ENCODE measurements around the gene OSBPL9.

OSBPL9 gene

GRCh38 chr1:51740652-51741051 is 123.8 kb downstream of the OSBPL9 start:
- DNase-seq (ENCODE audit: low read depth), result no peak

- DNase-seq (ENCODE audit: low read depth), result no peak
These were observed 124.3 kb downstream of the OSBPL9 start for GRCh38 chr1:51741121-51741681.

- DNase-seq (ENCODE audit: low read depth), result no peak
These were observed 127.8 kb downstream of the OSBPL9 start for GRCh38 chr1:51744506-51745303.

GRCh38 chr1:51745304-51745570 is 128.3 kb downstream of the OSBPL9 start:
- no peak for DNase-seq (ENCODE audit: low read depth)

DNA sequence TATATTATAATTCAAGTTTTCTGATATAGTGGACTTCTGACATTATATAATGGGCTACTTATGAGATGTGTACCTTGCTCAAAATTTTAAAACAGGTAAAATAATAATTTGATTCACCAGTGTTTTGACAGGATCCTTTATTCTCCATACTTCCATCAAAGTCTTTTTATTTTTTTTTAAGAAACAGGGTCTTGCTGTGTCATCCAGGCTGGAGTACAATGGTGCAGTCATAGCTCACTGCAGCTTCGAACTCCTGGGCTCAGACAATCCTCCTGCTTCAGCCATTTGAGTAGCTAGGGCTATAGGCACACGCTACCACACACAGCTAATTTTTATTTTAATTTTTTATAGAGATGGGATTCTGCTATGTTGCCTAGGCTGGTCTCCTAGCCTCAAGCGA is 132.3 kb downstream of the OSBPL9 start:
- DNase-seq (ENCODE audit: low read depth), result no peak

DNA sequence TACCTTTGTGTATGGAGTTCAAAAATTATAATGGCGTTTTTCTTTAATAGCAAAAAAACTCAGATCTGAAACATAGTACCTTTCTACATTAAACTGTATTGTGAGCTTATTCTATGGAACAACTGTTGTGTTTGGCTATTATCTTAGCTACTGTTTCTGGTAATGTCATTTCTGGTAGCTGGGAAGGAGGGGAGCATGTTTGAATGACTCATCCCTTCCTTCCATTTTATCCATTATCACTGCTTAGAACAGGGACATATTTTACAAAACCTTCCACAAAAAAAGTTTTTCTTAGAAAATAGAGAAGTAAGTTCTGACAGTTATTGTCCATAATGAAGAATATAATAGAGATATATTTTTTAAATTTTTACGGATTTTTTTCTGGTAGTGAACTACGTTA is 133.3 kb downstream of the OSBPL9 start:
- no peak for DNase-seq (ENCODE audit: low read depth)

- no peak for DNase-seq (ENCODE audit: low read depth)
These were observed 133.8 kb downstream of the OSBPL9 start for GRCh38 chr1:51750729-51751128.

GRCh38 chr1:51752073-51752948 is 135.4 kb downstream of the OSBPL9 start:
- no peak for DNase-seq (ENCODE audit: low read depth)

DNA sequence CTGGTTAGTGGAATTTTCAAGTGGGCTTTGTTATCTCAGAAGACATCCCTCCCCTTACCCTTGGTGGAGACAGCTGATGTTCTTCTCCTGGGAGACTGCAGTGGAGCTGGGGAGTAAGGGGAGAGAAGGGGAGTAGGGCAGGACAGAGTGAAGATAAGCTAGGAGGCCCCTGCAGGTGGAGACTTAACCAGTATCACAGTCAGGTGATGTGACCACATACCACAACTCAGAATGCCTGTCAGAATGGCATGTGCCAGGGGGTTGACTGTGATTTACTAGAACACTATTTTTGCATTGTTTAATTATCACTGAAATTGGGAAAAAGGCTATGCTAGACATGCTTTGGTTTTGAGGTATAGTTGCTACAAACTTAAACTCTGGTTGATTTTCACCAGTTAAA is 137.1 kb downstream of the OSBPL9 start:
- no peak for DNase-seq (ENCODE audit: low read depth)

DNA sequence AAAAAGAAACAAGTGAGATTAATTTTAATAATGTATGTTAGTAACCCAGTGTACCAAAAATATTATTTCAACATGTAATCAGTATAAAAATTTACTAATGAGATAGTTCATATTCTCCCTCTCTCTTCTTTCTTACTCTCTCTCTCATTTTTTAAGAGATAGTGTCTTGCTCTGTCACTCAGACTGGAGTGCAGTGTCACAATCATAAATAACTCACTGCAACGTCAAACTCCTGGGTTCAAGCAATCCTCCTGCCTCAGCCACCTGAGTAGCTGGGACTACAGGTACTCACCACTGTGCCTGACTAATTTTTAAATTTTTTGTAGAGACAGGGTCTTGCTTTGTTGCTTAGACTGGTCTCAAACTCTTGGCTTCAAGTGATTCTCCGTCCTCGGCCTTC is 137.8 kb downstream of the OSBPL9 start:
- DNase-seq (ENCODE audit: low read depth), result no peak

DNA sequence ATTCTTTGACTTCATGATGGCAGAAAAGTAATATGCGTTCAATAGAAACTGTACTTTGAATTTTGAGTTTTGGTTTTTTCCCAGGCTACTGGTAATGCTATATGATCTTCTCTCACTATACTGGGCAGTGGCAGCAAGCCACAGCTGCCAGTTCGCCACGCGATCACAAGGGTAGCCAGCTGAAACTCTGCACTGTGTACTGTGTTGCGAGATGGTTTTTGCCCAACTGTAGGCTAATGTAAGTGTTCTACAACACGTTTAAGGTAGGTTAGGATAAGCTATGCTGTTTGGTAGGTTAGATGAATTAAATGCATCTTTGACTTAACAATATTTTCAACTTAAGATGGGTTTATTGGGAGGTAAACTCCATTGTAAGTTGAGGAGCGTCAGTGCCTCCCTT is 138.5 kb downstream of the OSBPL9 start:
- no peak for DNase-seq (ENCODE audit: low read depth)

- no peak for DNase-seq (ENCODE audit: low read depth)
These were observed 139.4 kb downstream of the OSBPL9 start for GRCh38 chr1:51756290-51756689.

DNA sequence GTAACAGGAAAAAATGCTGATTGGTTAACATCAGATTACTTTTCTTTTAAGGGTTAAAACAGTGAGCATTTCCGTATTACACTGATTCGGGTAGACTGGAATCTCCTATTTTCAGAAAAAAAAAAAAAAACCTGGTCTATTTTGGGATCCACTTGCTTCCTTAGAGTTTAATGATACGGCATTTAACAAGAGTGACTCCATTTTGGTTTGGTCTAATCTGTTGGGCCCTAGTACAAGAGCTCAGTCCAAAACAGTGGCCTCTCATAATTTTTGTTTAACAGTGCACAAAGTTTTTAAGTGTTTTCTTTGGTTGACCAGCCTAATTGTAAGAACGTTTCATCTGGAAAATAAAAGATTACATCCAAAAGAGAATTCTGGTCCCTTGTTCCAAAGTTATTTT is 141.4 kb downstream of the OSBPL9 start:
- DNase-seq (ENCODE audit: low read depth), result no peak

- no peak for DNase-seq (ENCODE audit: low read depth)
These were observed 144.0 kb downstream of the OSBPL9 start for GRCh38 chr1:51760872-51761271.

DNA sequence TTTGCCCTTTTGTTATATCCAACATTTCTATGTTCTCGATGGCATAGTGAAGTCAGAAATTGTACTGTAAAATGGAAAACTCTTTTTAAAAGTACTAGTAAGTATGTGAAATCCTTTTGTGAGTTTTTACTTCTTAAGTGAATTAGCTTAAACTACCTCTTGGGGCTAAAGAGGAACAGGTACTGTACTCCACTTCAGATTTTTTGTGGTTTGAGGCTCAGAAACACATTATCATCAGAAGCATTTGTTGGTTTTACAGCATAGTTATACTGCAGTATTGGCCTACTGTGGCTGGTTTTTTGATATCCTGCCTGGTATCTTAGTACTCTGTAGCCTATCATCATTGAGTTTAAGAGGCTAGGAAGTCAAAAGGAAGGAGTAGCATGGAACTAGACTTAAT is 144.5 kb downstream of the OSBPL9 start:
- DNase-seq (ENCODE audit: low read depth), result no peak

DNA sequence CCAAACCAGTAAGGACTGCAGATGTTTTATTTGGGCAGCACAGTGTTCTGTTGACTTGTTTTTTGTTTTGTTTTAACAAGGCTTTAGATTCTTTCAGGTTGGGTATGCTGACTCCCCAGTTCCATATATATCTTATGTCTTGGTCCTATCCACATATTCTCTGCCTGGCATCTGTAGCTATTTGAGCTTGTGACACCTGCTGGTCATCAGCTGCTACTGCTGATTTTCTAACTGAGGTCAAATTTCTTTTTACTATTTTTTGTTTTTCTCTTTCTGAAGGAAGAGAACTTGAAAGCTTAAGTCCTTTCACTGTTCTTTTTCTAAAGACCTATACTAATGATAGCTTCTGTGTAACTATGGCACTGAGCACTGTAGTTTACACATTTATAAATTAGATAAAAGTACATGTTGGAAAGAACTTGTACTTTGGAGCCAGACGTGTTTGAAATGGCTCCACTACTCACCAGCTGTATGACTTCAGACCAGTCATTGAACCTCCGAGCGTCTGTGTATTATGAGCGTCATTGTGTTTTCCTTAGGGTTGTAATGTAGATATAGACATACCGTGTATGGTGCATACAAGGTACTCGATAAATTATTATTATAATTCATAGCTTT is 152.2 kb downstream of the OSBPL9 start:
- peak; percentile 63 for DNase-seq (ENCODE audit: low read depth)

DNA sequence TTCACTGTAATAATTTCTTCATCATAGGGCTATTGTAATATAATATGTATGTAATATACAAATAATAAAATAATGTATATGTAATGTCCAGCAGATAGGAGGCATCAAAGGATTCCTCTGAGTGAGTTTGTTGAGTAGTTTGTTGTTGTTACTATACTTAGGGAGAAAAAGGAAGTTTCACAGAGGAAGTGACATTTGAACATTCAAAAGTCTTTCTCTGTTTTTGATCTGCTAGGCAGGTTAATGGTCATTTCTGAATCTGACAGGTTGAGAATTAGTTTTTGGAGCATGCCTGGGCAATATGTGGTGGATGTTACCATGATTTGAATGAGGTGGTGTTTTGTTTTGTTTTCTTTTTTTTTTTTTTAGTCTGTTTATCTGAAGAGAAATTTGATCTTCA is 159.5 kb downstream of the OSBPL9 start:
- DNase-seq (ENCODE audit: low read depth), result no peak

DNA sequence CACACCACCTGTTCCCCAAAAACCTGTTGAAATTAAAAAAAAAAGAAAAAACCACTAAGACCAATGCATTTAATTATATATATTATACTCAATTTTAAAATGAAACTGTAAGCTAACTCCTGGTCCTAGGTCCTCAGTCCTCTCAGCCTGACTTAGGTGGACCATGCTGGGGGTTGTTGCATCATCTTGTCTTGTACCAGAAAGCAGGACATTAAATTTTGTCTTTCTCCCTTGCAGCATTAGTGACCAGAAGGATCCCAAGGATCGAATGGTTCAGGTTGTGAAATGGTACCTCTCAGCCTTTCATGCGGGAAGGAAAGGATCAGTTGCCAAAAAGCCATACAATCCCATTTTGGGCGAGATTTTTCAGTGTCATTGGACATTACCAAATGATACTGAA is 164.0 kb downstream of the OSBPL9 start:
- no peak for DNase-seq (ENCODE audit: low read depth)

DNA sequence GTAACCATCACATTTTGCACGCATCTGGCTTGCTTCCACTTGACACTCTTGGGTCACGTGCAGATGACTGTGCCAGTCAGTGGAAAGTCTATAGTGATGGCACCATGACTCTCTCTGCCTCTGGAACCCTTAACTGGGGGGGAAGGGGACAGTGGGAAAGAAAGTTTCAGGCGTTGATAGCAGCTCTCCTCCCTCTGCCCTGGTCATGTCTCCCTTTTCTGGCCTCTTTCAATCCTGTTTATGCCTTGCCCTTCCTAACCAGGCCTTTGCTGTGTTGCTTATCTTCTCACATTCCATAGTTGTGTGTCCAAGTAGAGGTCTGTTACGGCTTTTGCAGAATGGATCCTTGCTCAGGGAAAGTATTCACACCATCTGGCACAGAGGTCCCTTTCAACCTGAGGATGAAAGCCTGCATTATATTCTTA is 168.1 kb downstream of the OSBPL9 start:
- no peak for DNase-seq (ENCODE audit: low read depth)

DNA sequence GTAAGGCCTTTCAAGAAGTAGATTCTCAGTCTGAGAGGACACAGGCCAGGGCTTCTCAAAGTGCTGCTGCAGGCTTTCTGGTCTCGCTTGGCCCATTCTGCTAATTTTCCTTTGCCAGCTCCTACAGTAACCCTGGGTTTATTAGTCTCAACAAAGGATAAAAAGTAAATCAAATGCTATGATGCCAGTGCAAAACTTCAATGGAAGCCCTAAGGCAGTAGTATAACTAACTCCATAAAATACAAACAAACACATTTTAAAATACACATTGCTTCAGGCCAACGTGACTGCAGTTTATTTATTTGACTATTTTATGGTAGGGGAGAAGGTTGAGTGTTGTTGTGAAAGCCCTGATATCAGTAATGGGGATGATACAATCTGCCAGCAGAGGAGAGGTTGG is 172.0 kb downstream of the OSBPL9 start:
- DNase-seq (ENCODE audit: low read depth), result no peak

DNA sequence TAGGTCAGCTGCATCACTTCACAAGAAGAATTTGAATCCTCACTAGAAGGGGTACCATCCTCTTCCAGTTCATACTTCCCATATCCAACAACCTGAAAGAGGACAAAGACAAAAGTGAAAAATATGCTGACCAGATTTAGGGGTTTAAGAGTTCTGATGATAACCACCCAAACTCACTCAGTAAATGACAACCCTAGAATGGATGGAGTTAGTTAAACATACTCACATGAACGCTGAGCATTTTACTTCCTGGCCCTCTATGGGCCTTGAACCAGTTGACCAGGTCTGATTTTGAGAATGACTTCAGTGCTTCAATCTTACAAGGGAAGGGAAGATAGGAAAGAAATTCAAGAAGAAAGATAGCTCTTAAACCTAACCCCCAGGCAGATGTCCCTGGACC is 172.4 kb downstream of the OSBPL9 start:
- no peak for DNase-seq (ENCODE audit: low read depth)

- DNase-seq (ENCODE audit: low read depth), result no peak
These were observed 173.5 kb downstream of the OSBPL9 start for GRCh38 chr1:51790385-51790784.

DNA sequence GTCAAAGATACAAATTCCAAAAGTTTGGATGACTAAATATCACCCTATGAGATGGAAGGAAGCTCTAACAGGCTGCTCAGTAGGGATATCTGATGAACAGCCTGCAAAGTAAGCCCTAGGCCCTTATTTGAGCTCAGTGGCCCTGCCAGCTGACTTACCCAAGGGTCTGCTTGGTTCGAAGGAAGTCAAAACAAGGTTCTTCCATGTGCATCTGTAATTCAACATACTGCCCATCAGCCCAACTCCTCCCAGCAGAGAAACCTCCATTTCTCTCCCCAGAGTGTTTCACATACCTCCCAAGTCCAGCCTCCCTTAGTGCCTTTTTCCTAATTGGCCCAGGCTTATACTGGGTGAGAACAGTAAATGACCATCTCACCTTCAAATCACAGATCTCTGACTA is 175.0 kb downstream of the OSBPL9 start:
- DNase-seq (ENCODE audit: low read depth), result no peak

Data from fibroblast of the conjunctiva (primary cell).